ENCODE data around the gene ANKRD26. TPM values are rescaled to one million over a fixed set of nuclear protein-coding genes. Genes with fewer than 3 reads are reported as not detected.

The ANKRD26 gene
- total RNA-seq: 10 to 100 TPM; 10.2 to 13.2 TPM

DNA sequence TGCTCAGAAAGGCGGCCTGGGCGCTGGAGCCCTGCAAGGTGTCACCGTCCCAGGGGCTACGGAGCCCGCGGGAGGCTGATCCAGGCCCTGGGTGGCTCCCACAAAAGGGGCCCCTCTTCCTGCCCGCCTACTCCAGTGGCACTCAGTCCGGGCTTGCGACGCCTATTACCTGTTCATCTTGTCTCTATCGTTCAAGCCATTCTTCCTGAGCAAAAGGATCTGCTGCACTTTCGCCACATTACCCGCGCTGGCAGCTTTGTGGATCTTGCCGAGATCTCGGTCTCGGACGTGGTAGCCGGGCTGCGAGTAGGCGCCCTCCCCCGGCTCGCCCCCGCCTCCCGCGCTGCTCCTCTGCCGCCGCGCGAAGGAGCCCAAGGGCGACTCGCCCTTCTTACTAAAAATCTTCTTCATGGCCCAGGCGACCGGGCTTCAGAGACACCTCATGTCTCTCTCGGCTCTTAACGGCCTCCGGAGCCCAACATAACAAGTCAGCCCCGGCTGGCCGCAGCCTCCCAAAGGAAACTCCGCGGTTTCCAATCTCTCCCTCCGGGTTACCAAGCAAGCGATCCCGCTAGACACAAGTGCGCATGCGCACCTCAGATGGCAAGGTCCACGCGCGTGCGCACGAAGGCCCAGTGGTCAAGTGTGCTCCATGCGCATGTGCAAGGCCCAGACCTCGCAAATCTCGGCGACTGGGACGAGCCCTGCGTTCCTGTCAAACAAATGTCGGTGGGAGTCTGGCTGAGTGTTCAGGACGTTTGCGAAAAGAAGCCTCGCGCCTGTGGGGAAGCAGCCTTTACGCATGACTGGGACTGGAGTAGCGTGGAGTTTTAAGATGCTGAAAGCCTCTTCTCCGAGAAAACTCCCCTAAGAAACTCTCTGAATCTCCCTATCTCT, at the start of gene ANKRD26:
Gene ANKRD26, minus strand, starts transcription at position 579 of the 897 bp plus-strand sequence. Its CDS starts 168 bp downstream, at position 411.
- Mint-ChIP-seq H3K27me3 (no peaks in the 10 kb centered on the region), H3K36me3 (ENCODE audit: low read depth) (peaks cover 7% of the 10 kb centered on the region), H3K4me3 (peak within 1 kb of the TSS; percentile 84), H3K27ac (peak within 1 kb of the TSS; percentile 93), H3K9me3 (ENCODE audit: low read depth) (no peaks in the 10 kb centered on the region), H3K4me1 (peaks cover 49% of the 10 kb centered on the region)
- peak; percentile 97 for DNase-seq
- POLR2A ChIA-PET: interaction anchor here (1.1 to 2.6 kb wide), 2 partner anchors 54 to 403 kb away, joined by 3 to 23 read pairs; partner anchors contain the start of genes MASTL, PDSS1 and YME1L1
- intact Hi-C loops (cut with DNase I, micrococcal nuclease): loop anchor here (1.0 to 5.0 kb wide), 6 partner anchors 54 to 1077 kb away; partner anchors contain the start of genes ABI1 (in 1 of the 2), MASTL (in 1 of the 2), RAB18 (in 1 of the 2) and YME1L1 (in 1 of the 2)
- ATAC-seq: peak; percentile 66
- CTCF ChIA-PET: interaction anchor here (1.0 to 1.7 kb wide), 3 partner anchors 9 to 28 kb away, joined by 3 to 6 read pairs (median 4); no protein-coding TSS in a partner anchor

GRCh38 chr10:27147701-27148100, 47.4 kb upstream of the ANKRD26 start:
- CTCF ChIA-PET: interaction anchor here (0.5 to 0.6 kb wide), 2 partner anchors 53 to 83 kb away, joined by 3 read pairs; no protein-coding TSS in a partner anchor
- intact Hi-C loops (cut with DNase I, micrococcal nuclease): no loop called here
- POLR2A ChIA-PET: no interaction called here
- H3K36me3 Mint-ChIP-seq (ENCODE audit: low read depth): peaks cover 60% of the 10 kb centered on the region
- peak overlapping the region; percentile 12 for H3K27ac Mint-ChIP-seq
- H3K9me3 Mint-ChIP-seq (ENCODE audit: low read depth): no peaks in the 10 kb centered on the region
- no peak for DNase-seq
- ATAC-seq: no peak
- H3K4me3 Mint-ChIP-seq: no peak overlapping the region
- H3K27me3 Mint-ChIP-seq: no peaks in the 10 kb centered on the region
- peaks cover 48% of the 10 kb centered on the region for H3K4me1 Mint-ChIP-seq

- no peak overlapping the region for H3K4me3 Mint-ChIP-seq
- H3K27ac Mint-ChIP-seq: no peak overlapping the region
- no peaks in the 10 kb centered on the region for H3K9me3 Mint-ChIP-seq (ENCODE audit: low read depth)
- POLR2A ChIA-PET: no interaction called here
- H3K36me3 Mint-ChIP-seq (ENCODE audit: low read depth): peaks cover 53% of the 10 kb centered on the region
- intact Hi-C loops (cut with DNase I, micrococcal nuclease): no loop called here
- DNase-seq (no peak), ATAC-seq (no peak)
- CTCF ChIA-PET: interaction anchor here (1.5 kb wide), 1 partner anchor 8 kb away, joined by 4 read pairs; the partner anchor contains the start of gene YME1L1
- no peaks in the 10 kb centered on the region for H3K27me3 Mint-ChIP-seq
- H3K4me1 Mint-ChIP-seq: peaks cover 34% of the 10 kb centered on the region
These were observed 45.6 kb upstream of the ANKRD26 start for GRCh38 chr10:27145937-27146336.

DNA sequence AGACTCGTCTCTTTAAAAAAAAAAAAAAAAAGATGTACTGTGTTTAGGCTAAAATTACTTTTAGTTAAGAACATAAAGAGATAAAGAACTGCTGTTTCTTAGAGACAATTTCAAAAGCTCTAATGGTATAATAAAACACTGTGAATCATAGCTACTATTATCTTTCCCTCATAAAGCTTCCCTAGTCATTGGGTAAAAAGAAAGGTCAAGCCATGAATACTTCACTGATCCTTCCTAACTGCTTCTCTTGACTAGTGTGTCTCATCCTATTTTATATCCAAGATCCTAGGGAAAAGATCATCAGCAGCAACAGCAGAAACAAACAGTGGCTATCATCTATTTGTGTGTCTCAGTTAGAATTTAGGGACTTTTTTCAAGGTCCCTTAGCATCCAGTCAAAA, 43.4 kb upstream of the ANKRD26 start:
- Mint-ChIP-seq H3K4me1 (peaks cover 19% of the 10 kb centered on the region), H3K27ac (no peak overlapping the region), H3K27me3 (no peaks in the 10 kb centered on the region), H3K4me3 (no peak overlapping the region), H3K36me3 (ENCODE audit: low read depth) (peaks cover 48% of the 10 kb centered on the region), H3K9me3 (ENCODE audit: low read depth) (no peaks in the 10 kb centered on the region)
- ATAC-seq: no peak
- POLR2A ChIA-PET: interaction anchor here (2.0 kb wide), 1 partner anchor 10 kb away, joined by 7 read pairs; the partner anchor contains the start of gene YME1L1
- intact Hi-C loops (cut with DNase I, micrococcal nuclease): no loop called here
- no peak for DNase-seq
- CTCF ChIA-PET: interaction anchor here (0.8 to 1.7 kb wide), 2 partner anchors 9 to 105 kb away, joined by 3 to 10 read pairs; no protein-coding TSS in a partner anchor

- DNase-seq (no peak), ATAC-seq (no peak)
- H3K9me3 Mint-ChIP-seq (ENCODE audit: low read depth): no peaks in the 10 kb centered on the region
- H3K27me3 Mint-ChIP-seq: no peaks in the 10 kb centered on the region
- intact Hi-C loops (cut with DNase I, micrococcal nuclease): no loop called here
- peaks cover 34% of the 10 kb centered on the region for H3K36me3 Mint-ChIP-seq (ENCODE audit: low read depth)
- H3K4me1 Mint-ChIP-seq: no peaks in the 10 kb centered on the region
- CTCF ChIA-PET: interaction anchor here (0.9 kb wide), 1 partner anchor 12 kb away, joined by 3 read pairs; no protein-coding TSS in a partner anchor
- POLR2A ChIA-PET: interaction anchor here (1.0 kb wide), 1 partner anchor 21 kb away, joined by 5 read pairs; no protein-coding TSS in a partner anchor
- no peak overlapping the region for H3K27ac Mint-ChIP-seq
- H3K4me3 Mint-ChIP-seq: no peak overlapping the region
These were observed 38.0 kb upstream of the ANKRD26 start for GRCh38 chr10:27138277-27138676.

DNA sequence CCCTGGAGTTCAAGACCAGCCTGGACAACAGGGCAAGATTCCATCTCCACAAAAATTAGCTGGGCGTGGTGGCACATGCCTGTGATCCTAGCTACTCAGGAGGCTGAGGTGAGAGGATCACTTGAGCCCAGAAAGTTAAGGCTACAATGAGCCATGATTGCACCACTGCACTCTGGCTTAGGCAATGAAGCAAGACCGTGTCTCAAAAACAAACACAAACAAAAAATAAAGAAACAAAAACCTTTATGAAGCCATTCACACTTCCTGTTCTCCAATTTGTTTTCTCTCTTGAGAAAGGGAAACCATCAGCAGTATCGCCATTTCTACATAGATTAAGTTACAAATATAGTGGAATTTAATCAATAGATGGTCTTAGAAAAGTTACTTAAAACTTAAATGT, 34.1 kb upstream of the ANKRD26 start:
- Mint-ChIP-seq H3K27ac (no peak overlapping the region), H3K4me1 (no peaks in the 10 kb centered on the region), H3K27me3 (no peaks in the 10 kb centered on the region), H3K9me3 (ENCODE audit: low read depth) (no peaks in the 10 kb centered on the region), H3K36me3 (ENCODE audit: low read depth) (peaks cover 42% of the 10 kb centered on the region), H3K4me3 (no peak overlapping the region)
- CTCF ChIA-PET: no interaction called here
- no peak for DNase-seq
- POLR2A ChIA-PET: interaction anchor here (0.7 kb wide), 1 partner anchor 39 kb away, joined by 3 read pairs; no protein-coding TSS in a partner anchor
- no peak for ATAC-seq
- intact Hi-C loops (cut with DNase I, micrococcal nuclease): no loop called here

- Mint-ChIP-seq H3K36me3 (ENCODE audit: low read depth) (peaks cover 44% of the 10 kb centered on the region), H3K9me3 (ENCODE audit: low read depth) (no peaks in the 10 kb centered on the region), H3K4me3 (no peak overlapping the region), H3K27ac (no peak overlapping the region), H3K4me1 (peaks cover 18% of the 10 kb centered on the region), H3K27me3 (no peaks in the 10 kb centered on the region)
- intact Hi-C loops (cut with DNase I, micrococcal nuclease): no loop called here
- POLR2A ChIA-PET: no interaction called here
- ATAC-seq (no peak), DNase-seq (no peak)
- CTCF ChIA-PET: interaction anchor here (0.7 to 1.8 kb wide), 2 partner anchors 11 to 17 kb away, joined by 3 to 4 read pairs; no protein-coding TSS in a partner anchor
These were observed 7.9 kb upstream of the ANKRD26 start for GRCh38 chr10:27108165-27108564.

DNA sequence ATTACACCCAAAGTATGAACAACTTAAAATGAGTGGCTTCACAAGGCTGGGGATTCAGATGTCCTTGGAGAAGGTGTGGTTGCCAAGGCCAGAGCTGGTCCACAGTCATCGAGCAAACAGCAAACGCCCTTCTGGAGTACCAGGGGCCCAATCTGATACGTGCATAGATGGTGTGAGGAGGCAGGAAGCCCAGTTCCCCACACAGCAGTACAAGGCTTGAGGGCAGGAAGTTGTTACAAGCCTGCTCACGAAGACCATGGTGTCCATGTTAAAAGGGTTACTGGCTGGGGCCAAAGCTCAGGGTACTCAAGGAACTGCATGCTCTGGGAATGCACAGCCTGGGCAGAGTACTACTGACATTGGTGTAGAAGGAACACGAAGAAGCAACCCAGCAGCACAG, 4.6 kb upstream of the ANKRD26 start:
- Mint-ChIP-seq H3K4me1 (peaks cover 46% of the 10 kb centered on the region), H3K9me3 (ENCODE audit: low read depth) (no peaks in the 10 kb centered on the region), H3K27ac (no peak overlapping the region), H3K36me3 (ENCODE audit: low read depth) (peaks cover 34% of the 10 kb centered on the region), H3K27me3 (no peaks in the 10 kb centered on the region), H3K4me3 (no peak overlapping the region)
- intact Hi-C loops (cut with DNase I, micrococcal nuclease): loop anchor here in 1 of 2 experiments (5.0 kb wide), 2 partner anchors 397 to 1072 kb away; partner anchors contain the start of gene RAB18
- ChIA-PET CTCF (no interaction called here), POLR2A (no interaction called here)
- ATAC-seq (no peak), DNase-seq (peak; percentile 16)

- peak; percentile 56 for DNase-seq
These were observed 586 bp upstream of the ANKRD26 start for GRCh38 chr10:27100813-27101347.

DNA sequence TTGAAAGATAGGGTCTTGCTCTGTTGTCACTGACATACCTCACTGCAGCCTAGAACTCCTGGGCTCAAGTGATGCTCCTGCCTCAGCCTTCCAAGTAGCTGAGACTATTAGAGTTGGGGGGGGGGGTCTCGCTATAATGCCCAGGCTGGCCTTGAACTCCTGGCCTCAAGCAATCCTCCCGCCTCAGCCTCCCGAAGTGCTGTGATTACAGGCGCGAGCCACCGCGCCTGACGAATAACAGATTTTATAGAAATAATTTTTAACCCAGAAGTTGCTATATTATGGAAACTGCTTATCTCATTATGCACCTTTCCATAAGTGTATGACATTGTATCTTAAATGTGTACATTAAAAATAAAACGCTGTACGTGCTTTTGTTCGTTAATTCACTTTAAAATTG, 846 bp downstream of the ANKRD26 start:
- peaks cover 5% of the 10 kb centered on the region for H3K36me3 Mint-ChIP-seq (ENCODE audit: low read depth)
- ATAC-seq (no peak), DNase-seq (no peak)
- peaks cover 44% of the 10 kb centered on the region for H3K4me1 Mint-ChIP-seq
- ChIA-PET CTCF (interaction anchor here (1.0 kb wide), 1 partner anchor 15 kb away, joined by 4 read pairs; no protein-coding TSS in a partner anchor), POLR2A (interaction anchor here (0.6 to 1.1 kb wide), 3 partner anchors 297 to 402 kb away, joined by 3 read pairs; partner anchors contain the start of gene PDSS1)
- no peaks in the 10 kb centered on the region for H3K9me3 Mint-ChIP-seq (ENCODE audit: low read depth)
- intact Hi-C loops (cut with DNase I, micrococcal nuclease): no loop called here
- H3K27ac Mint-ChIP-seq: peak overlapping the region; percentile 93
- peak overlapping the region; percentile 84 for H3K4me3 Mint-ChIP-seq
- no peaks in the 10 kb centered on the region for H3K27me3 Mint-ChIP-seq

More at GRCh38 chr10:27100813-27101347, 586 bp upstream of the ANKRD26 start:
- Mint-ChIP-seq H3K4me3 (peak overlapping the region; percentile 84), H3K36me3 (ENCODE audit: low read depth) (peaks cover 11% of the 10 kb centered on the region), H3K9me3 (ENCODE audit: low read depth) (no peaks in the 10 kb centered on the region), H3K27me3 (no peaks in the 10 kb centered on the region), H3K4me1 (peaks cover 52% of the 10 kb centered on the region), H3K27ac (peak overlapping the region; percentile 93)
- intact Hi-C loops (cut with DNase I, micrococcal nuclease): loop anchor here (1.0 to 5.0 kb wide), 6 partner anchors 53 to 1076 kb away; partner anchors contain the start of genes ABI1 (in 1 of the 2), MASTL (in 1 of the 2), RAB18 (in 1 of the 2) and YME1L1 (in 1 of the 2)
- ATAC-seq: peak; percentile 37
- ChIA-PET POLR2A (interaction anchor here (0.7 to 2.6 kb wide), 4 partner anchors 12 to 58 kb away, joined by 3 to 23 read pairs (median 4); partner anchors contain the start of genes MASTL and YME1L1), CTCF (interaction anchor here (1.4 to 1.7 kb wide), 2 partner anchors 10 to 27 kb away, joined by 3 to 6 read pairs; no protein-coding TSS in a partner anchor)

Data from activated CD4-positive, alpha-beta T cell treated with anti-CD3 and anti-CD28 coated beads for 36 hours (primary cell).